ENCODE results near the gene TUBGCP6.

TUBGCP6 gene

GRCh38 chr22:50177537-50178470 lies 67.0 kb downstream of the TUBGCP6 start:
- DNase-seq (ENCODE audit: low read depth): no peak
- H3K9ac ChIP-seq (ENCODE audit: low read length): no peak overlapping the region
- H3K9me3 ChIP-seq (ENCODE audit: control insufficient read depth, low read length): no peaks in the 10 kb centered on the region
- no peaks in the 10 kb centered on the region for H3K36me3 ChIP-seq (ENCODE audit: control insufficient read depth, insufficient read depth, low read length, severe bottlenecking)
- H3K4me3 ChIP-seq (ENCODE audit: low read length): no peak overlapping the region
- H3K4me1 ChIP-seq (ENCODE audit: control insufficient read depth, insufficient read depth, low read length): no peaks in the 10 kb centered on the region
- peaks cover 25% of the 10 kb centered on the region for H3K27me3 ChIP-seq (replicated peaks; ENCODE audit: control insufficient read depth, insufficient read depth, low read length)

GRCh38 chr22:50176850-50177536 lies 67.8 kb downstream of the TUBGCP6 start:
- DNase-seq (ENCODE audit: low read depth): no peak
- H3K4me1 ChIP-seq (ENCODE audit: control insufficient read depth, insufficient read depth, low read length): no peaks in the 10 kb centered on the region
- no peak overlapping the region for H3K9ac ChIP-seq (ENCODE audit: low read length)
- H3K4me3 ChIP-seq (ENCODE audit: low read length): no peak overlapping the region
- no peaks in the 10 kb centered on the region for H3K36me3 ChIP-seq (ENCODE audit: control insufficient read depth, insufficient read depth, low read length, severe bottlenecking)
- H3K27me3 ChIP-seq (replicated peaks; ENCODE audit: control insufficient read depth, insufficient read depth, low read length): peaks cover 25% of the 10 kb centered on the region
- H3K9me3 ChIP-seq (ENCODE audit: control insufficient read depth, low read length): no peaks in the 10 kb centered on the region

DNA sequence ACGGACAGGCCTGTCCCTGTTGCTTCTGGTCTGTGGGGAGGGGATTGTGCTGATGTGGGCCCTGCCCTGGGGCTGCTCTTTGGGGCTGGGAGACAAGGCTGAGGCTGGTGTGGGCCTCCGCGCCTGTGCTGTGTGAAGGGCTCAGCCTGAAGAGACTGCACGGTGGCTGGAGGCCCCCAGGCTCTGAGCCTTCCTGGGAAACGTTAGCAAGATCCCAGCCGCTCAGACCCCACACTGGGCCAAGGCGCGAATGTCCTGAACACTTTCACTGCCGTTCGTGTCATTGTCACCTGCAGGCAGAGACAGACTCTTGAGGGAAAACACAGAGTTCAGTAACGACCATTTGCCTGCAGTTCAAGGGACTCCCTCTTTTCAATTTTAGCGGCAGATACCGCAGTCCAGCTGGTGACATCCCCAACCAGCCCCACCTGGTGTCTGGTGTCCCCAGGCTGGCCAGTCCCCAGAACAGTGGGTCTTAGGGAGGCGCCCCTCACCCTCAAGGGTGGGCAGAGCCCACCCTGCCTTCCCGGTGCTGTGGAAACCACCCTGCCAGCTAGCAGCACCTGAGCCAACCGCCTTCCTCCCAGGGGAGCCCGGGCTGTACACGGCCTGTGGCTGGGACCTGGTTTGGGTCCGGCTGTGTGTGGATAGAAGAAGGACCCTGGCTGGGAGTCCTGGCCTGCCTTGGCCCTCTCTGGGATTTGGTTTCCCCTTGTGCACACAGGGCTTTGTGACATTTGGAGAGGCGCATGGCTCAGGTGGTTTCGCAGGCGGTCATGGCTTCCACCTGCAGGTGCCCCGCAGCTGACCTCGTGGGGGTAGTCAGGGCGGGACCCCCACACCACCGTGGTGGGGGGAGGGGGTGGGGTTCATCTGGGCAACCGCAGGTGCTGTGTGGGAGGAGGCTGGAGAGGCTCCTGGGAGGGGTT lies 68.6 kb downstream of the TUBGCP6 start:
- no peak overlapping the region for H3K4me3 ChIP-seq (ENCODE audit: low read length)
- no peaks in the 10 kb centered on the region for H3K9me3 ChIP-seq (ENCODE audit: control insufficient read depth, low read length)
- no peaks in the 10 kb centered on the region for H3K36me3 ChIP-seq (ENCODE audit: control insufficient read depth, insufficient read depth, low read length, severe bottlenecking)
- H3K9ac ChIP-seq (ENCODE audit: low read length): no peak overlapping the region
- DNase-seq (ENCODE audit: low read depth): no peak
- H3K27me3 ChIP-seq (replicated peaks; ENCODE audit: control insufficient read depth, insufficient read depth, low read length): peaks cover 25% of the 10 kb centered on the region
- H3K4me1 ChIP-seq (ENCODE audit: control insufficient read depth, insufficient read depth, low read length): no peaks in the 10 kb centered on the region

GRCh38 chr22:50175191-50175461 lies 69.7 kb downstream of the TUBGCP6 start:
- H3K9me3 ChIP-seq (ENCODE audit: control insufficient read depth, low read length): no peaks in the 10 kb centered on the region
- DNase-seq (ENCODE audit: low read depth): no peak

DNA sequence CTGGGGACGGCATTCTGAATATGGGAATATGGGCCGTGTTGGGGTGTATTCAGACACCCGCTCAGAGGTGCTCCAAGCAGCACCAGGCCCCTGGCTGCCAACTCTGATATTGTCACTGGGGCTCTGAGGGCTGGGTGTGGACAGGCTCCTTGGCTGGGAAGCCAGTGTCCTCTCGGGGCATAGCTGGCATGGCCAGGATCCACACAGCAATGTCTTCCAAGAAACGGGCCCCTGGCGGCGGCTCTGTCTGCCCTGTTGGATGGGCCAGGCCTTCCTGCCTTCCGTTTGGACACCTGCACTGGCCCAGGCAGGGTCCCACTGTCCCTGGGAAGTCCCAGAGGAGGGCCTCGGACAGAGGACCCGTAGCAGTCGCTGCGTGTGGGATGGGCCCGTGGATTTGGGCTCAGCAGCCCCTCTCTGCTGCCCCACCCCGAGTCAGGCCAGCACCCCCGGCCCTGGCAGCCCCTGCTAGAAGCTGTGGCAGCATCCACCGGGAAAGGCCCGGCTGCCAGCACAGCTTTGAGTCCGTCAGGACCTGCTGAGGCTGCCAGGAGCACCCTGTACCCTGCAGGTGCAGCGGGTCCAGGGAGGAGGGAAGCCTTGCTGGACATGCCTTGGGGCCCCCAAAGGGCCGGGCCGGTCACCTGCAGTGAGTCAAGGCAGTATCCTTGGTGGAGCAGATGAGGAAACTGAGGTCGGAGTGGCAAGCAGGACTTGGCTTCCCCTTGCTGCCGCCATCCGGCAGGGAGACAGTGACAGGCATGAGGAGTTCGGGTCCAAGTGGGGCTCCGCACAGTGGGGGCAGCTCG lies 70.2 kb downstream of the TUBGCP6 start:
- Histone ChIP-seq H3K27me3 (replicated peaks; ENCODE audit: control insufficient read depth, insufficient read depth, low read length) (peaks cover 21% of the 10 kb centered on the region), H3K9me3 (ENCODE audit: control insufficient read depth, low read length) (no peaks in the 10 kb centered on the region), H3K9ac (ENCODE audit: low read length) (no peak overlapping the region), H3K4me1 (ENCODE audit: control insufficient read depth, insufficient read depth, low read length) (no peaks in the 10 kb centered on the region), H3K36me3 (ENCODE audit: control insufficient read depth, insufficient read depth, low read length, severe bottlenecking) (no peaks in the 10 kb centered on the region), H3K4me3 (ENCODE audit: low read length) (no peak overlapping the region)
- DNase-seq (ENCODE audit: low read depth): no peak

More at GRCh38 chr22:50175191-50175461, 69.7 kb downstream of the TUBGCP6 start:
- no peaks in the 10 kb centered on the region for H3K36me3 ChIP-seq (ENCODE audit: control insufficient read depth, insufficient read depth, low read length, severe bottlenecking)
- no peak overlapping the region for H3K9ac ChIP-seq (ENCODE audit: low read length)
- no peak overlapping the region for H3K4me3 ChIP-seq (ENCODE audit: low read length)
- H3K27me3 ChIP-seq (replicated peaks; ENCODE audit: control insufficient read depth, insufficient read depth, low read length): peaks cover 25% of the 10 kb centered on the region
- no peaks in the 10 kb centered on the region for H3K4me1 ChIP-seq (ENCODE audit: control insufficient read depth, insufficient read depth, low read length)

DNA sequence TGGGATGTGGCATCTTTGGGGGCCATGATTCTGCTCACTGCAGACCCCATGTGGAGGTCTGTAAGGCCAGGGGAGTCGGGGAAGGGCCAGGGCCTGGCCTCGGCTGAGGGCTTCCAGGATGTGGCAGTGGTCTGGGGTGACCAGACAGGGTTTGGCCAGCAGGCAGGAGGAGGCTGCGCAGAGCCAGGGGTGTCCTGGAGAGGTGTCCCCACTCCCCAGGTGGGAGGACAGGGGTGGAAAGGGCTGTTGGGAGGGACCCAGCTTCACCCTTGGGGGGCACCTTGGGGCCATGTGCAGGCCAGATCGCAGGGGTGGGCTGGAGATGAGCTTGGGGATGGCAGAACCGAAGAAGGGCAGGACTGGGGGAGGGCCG lies 70.9 kb downstream of the TUBGCP6 start:
- no peak overlapping the region for H3K4me3 ChIP-seq (ENCODE audit: low read length)
- no peak for DNase-seq (ENCODE audit: low read depth)
- H3K36me3 ChIP-seq (ENCODE audit: control insufficient read depth, insufficient read depth, low read length, severe bottlenecking): no peaks in the 10 kb centered on the region
- H3K9ac ChIP-seq (ENCODE audit: low read length): no peak overlapping the region
- H3K4me1 ChIP-seq (ENCODE audit: control insufficient read depth, insufficient read depth, low read length): no peaks in the 10 kb centered on the region
- H3K27me3 ChIP-seq (replicated peaks; ENCODE audit: control insufficient read depth, insufficient read depth, low read length): peaks cover 19% of the 10 kb centered on the region
- H3K9me3 ChIP-seq (ENCODE audit: control insufficient read depth, low read length): no peaks in the 10 kb centered on the region

DNA sequence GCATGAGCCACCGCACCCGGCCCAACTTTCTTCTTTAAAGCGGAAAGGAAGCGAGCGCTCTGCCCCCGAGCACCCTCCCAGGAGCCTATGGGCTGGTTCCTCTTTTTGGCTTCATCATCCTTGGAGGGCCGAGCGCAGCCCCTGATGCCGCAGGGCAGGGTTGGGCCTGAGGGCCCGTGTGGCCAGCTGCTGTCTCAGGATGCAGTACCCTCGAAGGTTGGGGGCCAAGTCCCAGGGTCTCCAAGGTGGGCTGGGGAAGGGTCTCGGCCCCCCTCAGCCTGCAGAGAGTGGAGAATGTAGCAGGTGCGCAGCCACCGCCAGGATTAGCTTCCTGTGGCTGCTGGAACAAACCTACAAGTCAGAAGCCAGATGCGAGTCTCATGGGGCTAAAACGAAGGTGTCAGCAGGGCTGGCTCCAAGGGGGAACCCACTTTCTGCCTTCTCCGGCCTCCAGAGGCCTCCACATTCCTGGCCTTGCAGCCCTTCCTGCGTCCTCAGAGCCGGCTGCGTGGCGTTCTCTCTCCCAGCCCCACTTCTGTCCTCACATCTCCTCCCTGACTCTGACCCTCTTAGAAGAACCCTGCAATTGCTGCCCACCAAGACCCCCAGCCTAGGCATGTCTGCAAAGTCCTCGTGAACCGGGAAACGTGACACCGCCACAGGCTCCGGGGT lies 71.4 kb downstream of the TUBGCP6 start:
- no peaks in the 10 kb centered on the region for H3K9me3 ChIP-seq (ENCODE audit: control insufficient read depth, low read length)
- H3K27me3 ChIP-seq (replicated peaks; ENCODE audit: control insufficient read depth, insufficient read depth, low read length): peaks cover 22% of the 10 kb centered on the region
- DNase-seq (ENCODE audit: low read depth): no peak
- no peak overlapping the region for H3K9ac ChIP-seq (ENCODE audit: low read length)
- H3K4me1 ChIP-seq (ENCODE audit: control insufficient read depth, insufficient read depth, low read length): no peaks in the 10 kb centered on the region
- H3K4me3 ChIP-seq (ENCODE audit: low read length): no peak overlapping the region
- H3K36me3 ChIP-seq (ENCODE audit: control insufficient read depth, insufficient read depth, low read length, severe bottlenecking): no peaks in the 10 kb centered on the region

DNA sequence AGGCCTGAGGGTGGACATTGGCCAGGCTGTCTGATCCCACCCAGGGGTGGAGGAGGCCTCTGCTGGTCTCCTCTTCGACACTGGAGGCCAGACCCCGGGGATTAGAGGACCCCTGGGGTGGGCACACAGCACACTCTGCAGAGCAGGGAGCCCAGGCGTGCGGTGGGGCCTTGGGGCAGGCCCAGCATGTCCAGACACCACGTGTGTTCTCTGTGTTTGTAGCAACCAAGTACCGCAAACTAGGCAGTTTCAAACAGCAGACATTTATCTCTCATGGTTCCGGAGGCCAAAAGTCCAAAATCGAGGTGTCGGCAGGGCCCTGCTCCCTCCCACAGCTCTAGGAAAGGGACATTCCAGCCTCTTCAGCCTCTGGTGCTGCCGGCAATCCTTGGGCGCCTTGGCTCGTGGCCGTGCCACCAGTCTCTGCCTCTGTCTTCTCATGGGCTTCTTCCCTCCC lies 72.8 kb downstream of the TUBGCP6 start:
- Histone ChIP-seq H3K4me3 (ENCODE audit: low read length) (no peak overlapping the region), H3K9ac (ENCODE audit: low read length) (no peak overlapping the region), H3K36me3 (ENCODE audit: control insufficient read depth, insufficient read depth, low read length, severe bottlenecking) (no peaks in the 10 kb centered on the region), H3K4me1 (ENCODE audit: control insufficient read depth, insufficient read depth, low read length) (no peaks in the 10 kb centered on the region), H3K27me3 (replicated peaks; ENCODE audit: control insufficient read depth, insufficient read depth, low read length) (peaks cover 16% of the 10 kb centered on the region), H3K9me3 (ENCODE audit: control insufficient read depth, low read length) (no peaks in the 10 kb centered on the region)
- DNase-seq (ENCODE audit: low read depth): no peak

GRCh38 chr22:50171319-50171964 lies 73.4 kb downstream of the TUBGCP6 start:
- Histone ChIP-seq H3K36me3 (ENCODE audit: control insufficient read depth, insufficient read depth, low read length, severe bottlenecking) (no peaks in the 10 kb centered on the region), H3K4me3 (ENCODE audit: low read length) (no peak overlapping the region), H3K9me3 (ENCODE audit: control insufficient read depth, low read length) (no peaks in the 10 kb centered on the region), H3K4me1 (ENCODE audit: control insufficient read depth, insufficient read depth, low read length) (no peaks in the 10 kb centered on the region), H3K27me3 (replicated peaks; ENCODE audit: control insufficient read depth, insufficient read depth, low read length) (peaks cover 16% of the 10 kb centered on the region), H3K9ac (ENCODE audit: low read length) (no peak overlapping the region)
- no peak for DNase-seq (ENCODE audit: low read depth)

Data from adipocyte (in vitro differentiated cells).